ENCODE results near the gene UNC5B. TPM values are rescaled to one million over a fixed set of nuclear protein-coding genes. Genes with fewer than 3 reads are reported as not detected.

The UNC5B gene
- total and polyA plus RNA-seq, 7 donors = 1.4 to 12.7 (median 1.8) TPM

- TF ChIP-seq POLR2A (IDR thresholded peaks at IDR 0.05) (no peak), EP300 (IDR thresholded peaks at IDR 0.05) (no peak), CTCF (IDR thresholded peaks at IDR 0.05) (no peak), POLR2AphosphoS5 (IDR thresholded peaks at IDR 0.05) (no peak)
Measured at GRCh38 chr10:71258446-71259145, 46.2 kb downstream of the UNC5B start.

GRCh38 chr10:71259282-71259681 is 46.9 kb downstream of the UNC5B start:
- Histone ChIP-seq H3K36me3 (no peaks in the 10 kb centered on the region), H3K4me3 (no peak overlapping the region), H3K27ac (no peak overlapping the region), H3K27me3 (no peaks in the 10 kb centered on the region), H3K4me1 (peaks cover 0 to 50% (median 45%) of the 10 kb centered on the region in 4 donors), H3K9me3 (no peaks in the 10 kb centered on the region)
- no peak for TF ChIP-seq POLR2A (IDR thresholded peaks at IDR 0.05)
- no peak for TF ChIP-seq POLR2AphosphoS5 (IDR thresholded peaks at IDR 0.05)
- no peak for TF ChIP-seq CTCF (IDR thresholded peaks at IDR 0.05)
- no peak for TF ChIP-seq EP300 (IDR thresholded peaks at IDR 0.05)
- 79 to 90% methylated on average over 7 of the region's 7 CpGs for WGBS, 2 donors
- DNase-seq = no peak
- intact Hi-C loops (cut with DNase I) = loop anchor here (5.0 kb wide), 1 partner anchor 42 kb away; no protein-coding TSS in a partner anchor

More at GRCh38 chr10:71258446-71259145, 46.2 kb downstream of the UNC5B start:
- WGBS, 2 donors = 87 to 90% methylated on average over 9 of the region's 9 CpGs
- no peak for DNase-seq
- no peaks in the 10 kb centered on the region for H3K27me3 ChIP-seq
- H3K4me3 ChIP-seq = no peak overlapping the region
- H3K4me1 ChIP-seq = peaks cover 0 to 50% (median 45%) of the 10 kb centered on the region in 4 donors
- intact Hi-C loops (cut with DNase I) = loop anchor here (5.0 kb wide), 1 partner anchor 41 kb away; no protein-coding TSS in a partner anchor
- no peaks in the 10 kb centered on the region for H3K36me3 ChIP-seq
- no peak overlapping the region for H3K27ac ChIP-seq
- no peaks in the 10 kb centered on the region for H3K9me3 ChIP-seq

- TF ChIP-seq EP300 (IDR thresholded peaks at IDR 0.05) (no peak), POLR2AphosphoS5 (IDR thresholded peaks at IDR 0.05) (no peak), CTCF (IDR thresholded peaks at IDR 0.05) (no peak), POLR2A (IDR thresholded peaks at IDR 0.05) (no peak)
- Histone ChIP-seq H3K9me3 (no peaks in the 10 kb centered on the region), H3K4me1 (peaks cover 0 to 47% (median 43%) of the 10 kb centered on the region in 4 donors), H3K4me3 (no peak overlapping the region), H3K27ac (no peak overlapping the region), H3K36me3 (no peaks in the 10 kb centered on the region), H3K27me3 (no peaks in the 10 kb centered on the region)
- no peak for DNase-seq
- 15 to 55% methylated on average over 13 of the region's 13 CpGs for WGBS, 2 donors
- intact Hi-C loops (cut with DNase I) = loop anchor here (5.0 kb wide), 1 partner anchor 43 kb away; no protein-coding TSS in a partner anchor
Measured at GRCh38 chr10:71259815-71260501, 47.6 kb downstream of the UNC5B start.

DNA sequence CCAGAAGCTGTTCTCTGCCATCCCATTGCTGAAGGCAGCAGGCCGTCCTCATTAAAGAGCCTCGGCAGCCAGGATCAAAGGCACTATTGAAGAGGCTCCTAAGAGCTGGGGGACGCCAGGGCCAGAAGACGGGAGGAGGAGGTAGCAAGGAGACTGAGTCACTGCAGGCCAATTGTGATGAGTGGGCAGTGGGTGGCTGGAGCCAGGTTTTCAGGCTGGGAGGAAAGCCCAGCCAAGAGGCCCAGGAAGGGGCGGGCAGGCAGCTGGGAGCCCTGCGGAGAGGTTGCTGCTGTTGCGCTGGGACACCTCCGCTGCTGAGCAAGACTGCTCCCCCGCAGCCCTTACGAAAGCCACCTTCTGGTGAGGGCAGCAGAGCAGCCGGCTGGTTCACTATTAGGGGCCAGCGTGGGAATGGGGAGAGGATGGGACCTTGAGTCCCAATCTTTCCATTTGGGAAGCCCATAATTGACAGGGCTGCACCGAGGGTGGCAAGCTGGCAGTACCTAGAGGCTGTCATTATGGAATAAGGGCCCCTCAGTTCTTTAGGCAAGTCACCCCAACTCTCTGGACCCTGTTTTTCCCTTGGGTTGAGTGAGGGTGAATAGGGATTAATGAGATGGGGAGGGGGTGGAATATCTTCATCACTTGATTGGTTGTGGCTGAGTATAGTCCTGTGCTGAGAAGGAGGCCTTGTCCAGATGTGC is 48.4 kb downstream of the UNC5B start:
- peaks cover 2 to 44% (median 40%) of the 10 kb centered on the region in 4 donors for H3K4me1 ChIP-seq
- no peak for DNase-seq
- H3K36me3 ChIP-seq = no peaks in the 10 kb centered on the region
- WGBS, 2 donors = 73 to 83% methylated on average over 13 of the region's 13 CpGs
- no peak overlapping the region for H3K27ac ChIP-seq
- no peaks in the 10 kb centered on the region for H3K9me3 ChIP-seq
- no peak for TF ChIP-seq EP300 (IDR thresholded peaks at IDR 0.05)
- TF ChIP-seq POLR2AphosphoS5 (IDR thresholded peaks at IDR 0.05) = no peak
- no peak for TF ChIP-seq POLR2A (IDR thresholded peaks at IDR 0.05)
- no peak for TF ChIP-seq CTCF (IDR thresholded peaks at IDR 0.05)
- no peak overlapping the region for H3K4me3 ChIP-seq
- intact Hi-C loops (cut with DNase I) = no loop called here
- H3K27me3 ChIP-seq = no peaks in the 10 kb centered on the region

Measured in sigmoid colon (tissue), 7 donors.